Neuronal stem cell (in vitro differentiated cells): ENCODE measurements around the gene SFMBT2.

Experiments
- DNase-seq: peaks from one replicate; pipeline ENCODE4 v3.0.0-alpha.2; 2013; ENCODE audit warnings: low spot score
- H2AFZ ChIP-seq: one replicate; pipeline ENCODE4 v1.6.1; 2013; ENCODE audit warnings: mild to moderate bottlenecking, low read length, inconsistent platforms
- H2AK5ac ChIP-seq: 2 replicates; pipeline ENCODE4 v1.6.1; 2013; ENCODE audit warnings: low read depth, mild to moderate bottlenecking, inconsistent platforms, low read length, moderate library complexity, mixed read lengths
- H2BK120ac ChIP-seq: 2 replicates; pipeline ENCODE4 v1.6.1; 2013; ENCODE audit warnings: low read depth, mild to moderate bottlenecking, inconsistent platforms, low read length, moderate library complexity, mixed read lengths
- H2BK12ac ChIP-seq: one replicate; pipeline ENCODE4 v1.6.1; 2013; ENCODE audit warnings: low read length, inconsistent platforms
- H2BK15ac ChIP-seq: 2 replicates; pipeline ENCODE4 v1.6.1; 2013; ENCODE audit warnings: mild to moderate bottlenecking, low read length, inconsistent platforms, mixed read lengths
- H2BK5ac ChIP-seq: one replicate; pipeline ENCODE4 v1.6.1; 2013; ENCODE audit warnings: inconsistent platforms, mild to moderate bottlenecking, low read length, moderate library complexity
- H3K14ac ChIP-seq: one replicate; pipeline ENCODE4 v1.6.1; 2013; ENCODE audit warnings: low read length, inconsistent platforms
- H3K18ac ChIP-seq: 2 replicates; pipeline ENCODE4 v1.6.1; 2013; ENCODE audit warnings: low read length, inconsistent platforms
- H3K23ac ChIP-seq: 2 replicates; pipeline ENCODE4 v1.6.1; 2013; ENCODE audit warnings: low read depth, mild to moderate bottlenecking, mixed read lengths, low read length, inconsistent platforms; ENCODE audit not compliant: poor library complexity
- H3K27ac ChIP-seq: replicated peaks from 3 replicates; pipeline ENCODE4 v1.5.1; 2013; ENCODE audit warnings: low read length, inconsistent platforms
- H3K27me3 ChIP-seq, 3 experiments: 2 replicates each; pipeline ENCODE4 v1.6.1; 2013; ENCODE audit warnings: low read length in 3 of 3, mild to moderate bottlenecking in 2 of 3, inconsistent platforms in 1 of 3, low read depth in 1 of 3, mixed read lengths in 1 of 3, moderate library complexity in 1 of 3; ENCODE audit not compliant: control insufficient read depth in 3 of 3, insufficient read depth in 3 of 3
- H3K36me3 ChIP-seq, 2 donors: replicated peaks in 1 of 2; 2 replicates each; pipeline ENCODE4 v1.6.1; 2013; ENCODE audit warnings: low read length in 2 of 2; ENCODE audit not compliant: control insufficient read depth in 2 of 2, insufficient read depth in 2 of 2
- H3K4ac ChIP-seq: 2 replicates; pipeline ENCODE4 v1.6.1; 2013; ENCODE audit warnings: inconsistent platforms, mild to moderate bottlenecking, low read length, moderate library complexity
- H3K4me1 ChIP-seq, 2 donors: 1 replicate in 1 of 2; 2 replicates in 1 of 2; pipeline ENCODE4 v1.6.1; 2013; ENCODE audit warnings: low read length in 2 of 2, low read depth in 1 of 2; ENCODE audit not compliant: control insufficient read depth in 2 of 2, insufficient read depth in 1 of 2
- H3K4me2 ChIP-seq: one replicate; pipeline ENCODE4 v1.6.1; 2013; ENCODE audit warnings: mild to moderate bottlenecking, low read length, inconsistent platforms; ENCODE audit not compliant: insufficient read depth, poor library complexity, severe bottlenecking
- H3K4me3 ChIP-seq, 2 donors: 2 replicates each; pipeline ENCODE4 v1.5.1; 2013; ENCODE audit warnings: low read length in 2 of 2, mild to moderate bottlenecking in 2 of 2, inconsistent platforms in 1 of 2, moderate library complexity in 1 of 2
- H3K79me1 ChIP-seq: one replicate; pipeline ENCODE4 v1.6.1; 2013; ENCODE audit warnings: low read depth, mild to moderate bottlenecking, inconsistent platforms, low read length, moderate library complexity
- H3K9ac ChIP-seq: one replicate; pipeline ENCODE4 v1.6.1; 2013; ENCODE audit warnings: mild to moderate bottlenecking, low read depth, low read length, inconsistent platforms; ENCODE audit not compliant: poor library complexity
- H3K9me3 ChIP-seq, 2 donors: replicated peaks in 1 of 2; 2 replicates each; pipeline versions ENCODE3 to v1.6.1; 2013; ENCODE audit warnings: low read length in 2 of 2, mild to moderate bottlenecking in 2 of 2, inconsistent platforms in 1 of 2, low read depth in 1 of 2, mixed read lengths in 1 of 2, moderate library complexity in 1 of 2; ENCODE audit not compliant: control insufficient read depth in 2 of 2, insufficient read depth in 1 of 2
- H4K8ac ChIP-seq: one replicate; pipeline ENCODE4 v1.6.1; 2013; ENCODE audit warnings: low read depth, mild to moderate bottlenecking, inconsistent platforms, low read length, moderate library complexity
- H4K91ac ChIP-seq: one replicate; pipeline ENCODE4 v1.6.1; 2013; ENCODE audit warnings: low read length, low read depth, mild to moderate bottlenecking, inconsistent platforms; ENCODE audit not compliant: poor library complexity
- WGBS, 2 donors: extraction: QIAGEN DNeasy Blood & Tissue Kit; methylation state at CpG; one replicate each; pipeline ENCODE4 v1.1.7; 2013; ENCODE audit warnings: missing lambda C conversion rate in 2 of 2, mixed read lengths in 1 of 2; ENCODE audit not compliant: insufficient read length in 2 of 2, insufficient replicate concordance in 1 of 2; ENCODE audit errors: extremely low coverage in 2 of 2; 5-methylcytosine and 5-hydroxymethylcytosine counted together

The SFMBT2 gene

GRCh38 chr10:7409045-7409731 lies 1.6 kb downstream of the SFMBT2 start:
- DNase-seq, result no peak

GRCh38 chr10:7408291-7409044 lies 2.4 kb downstream of the SFMBT2 start:
- Histone ChIP-seq H3K4ac (peak overlapping the region; percentile 89), H4K91ac (no peak overlapping the region), H3K27ac (no peak overlapping the region), H4K8ac (no peak overlapping the region), H3K4me2 (peak overlapping the region; percentile 99), H2BK120ac (no peak overlapping the region), H3K4me1 (peaks cover 9 to 25% of the 10 kb centered on the region in 2 donors), H3K18ac (peak overlapping the region; percentile 97), H2BK5ac (peak overlapping the region; percentile 59), H2BK12ac (peak overlapping the region; percentile 41), H3K23ac (peak overlapping the region; percentile 75), H2BK15ac (peak overlapping the region; percentile 79), H3K14ac (peak overlapping the region; percentile 98), H3K27me3 (peaks cover 19 to 60% (median 49%) of the 10 kb centered on the region in 3 experiments), H3K4me3 (peak overlapping the region; percentile 56 to 84), H3K9ac (peak overlapping the region; percentile 84), H3K9me3 (peaks cover 0 to 8% of the 10 kb centered on the region in 2 donors), H2AK5ac (peak overlapping the region; percentile 96), H2AFZ (peak overlapping the region; percentile 96), H3K79me1 (peaks cover 5% of the 10 kb centered on the region), H3K36me3 (no peaks in the 10 kb centered on the region)
- WGBS, 2 donors, result no CpG with 5 or more reads among the region's 65 CpGs
- DNase-seq, result no peak

More at GRCh38 chr10:7409045-7409731, 1.6 kb downstream of the SFMBT2 start:
- Histone ChIP-seq H3K36me3 (no peaks in the 10 kb centered on the region), H4K91ac (no peak overlapping the region), H3K4me1 (peaks cover 9 to 25% of the 10 kb centered on the region in 2 donors), H3K79me1 (peaks cover 5% of the 10 kb centered on the region), H3K27me3 (peaks cover 19 to 64% (median 56%) of the 10 kb centered on the region in 3 experiments), H3K18ac (no peak overlapping the region), H3K14ac (no peak overlapping the region), H2BK12ac (no peak overlapping the region), H2BK15ac (no peak overlapping the region), H3K4me3 (peak overlapping the region; percentile 56 to 84), H3K27ac (no peak overlapping the region), H2BK120ac (no peak overlapping the region), H4K8ac (no peak overlapping the region), H2BK5ac (no peak overlapping the region), H3K9me3 (peaks cover 0 to 8% of the 10 kb centered on the region in 2 donors), H2AK5ac (no peak overlapping the region), H3K4me2 (peak overlapping the region; percentile 99), H2AFZ (peak overlapping the region; percentile 96), H3K23ac (no peak overlapping the region), H3K9ac (peak overlapping the region; percentile 17), H3K4ac (no peak overlapping the region)
- WGBS, 2 donors, result no CpG with 5 or more reads among the region's 38 CpGs

- H2BK120ac ChIP-seq, result no peak overlapping the region
- H3K14ac ChIP-seq, result peak overlapping the region; percentile 98
- peak overlapping the region; percentile 89 for H3K4ac ChIP-seq
- H4K8ac ChIP-seq, result no peak overlapping the region
- H3K4me2 ChIP-seq, result peak overlapping the region; percentile 99
- H2BK12ac ChIP-seq, result peak overlapping the region; percentile 41
- peak overlapping the region; percentile 59 for H2BK5ac ChIP-seq
- H3K9me3 ChIP-seq, result peaks cover 0 to 8% of the 10 kb centered on the region in 2 donors
- peaks cover 5% of the 10 kb centered on the region for H3K79me1 ChIP-seq
- no peak overlapping the region for H3K27ac ChIP-seq
- H3K9ac ChIP-seq, result peak overlapping the region; percentile 84
- no peak for DNase-seq
- no CpG with 5 or more reads among the region's 77 CpGs for WGBS, 2 donors
- peaks cover 9 to 22% of the 10 kb centered on the region in 2 donors for H3K4me1 ChIP-seq
- H3K27me3 ChIP-seq, result peaks cover 15 to 52% (median 42%) of the 10 kb centered on the region in 3 experiments
- H3K4me3 ChIP-seq, result peak overlapping the region; percentile 56 to 84
- peak overlapping the region; percentile 72 for H2BK15ac ChIP-seq
- no peaks in the 10 kb centered on the region for H3K36me3 ChIP-seq
- H2AFZ ChIP-seq, result peak overlapping the region; percentile 96
- peak overlapping the region; percentile 96 for H2AK5ac ChIP-seq
- peak overlapping the region; percentile 75 for H3K23ac ChIP-seq
- H3K18ac ChIP-seq, result peak overlapping the region; percentile 97
- no peak overlapping the region for H4K91ac ChIP-seq
Measured at GRCh38 chr10:7407368-7408290, 3.2 kb downstream of the SFMBT2 start.
